HepG2 (cell line): Measurements from ENCODE around the gene SMAD7. TPM values are rescaled to one million over a fixed set of nuclear protein-coding genes. Genes with fewer than 3 reads are reported as not detected.

Experiments used
- ATAC-seq: fragments of 200-7000 bp; cut with Tn5 transposase; 3 replicates; pipeline ENCODE4 v1.9.1; 2020; ENCODE audit warnings: mild to moderate bottlenecking, moderate library complexity
- BruUV-seq: library from RNA; stranded (reverse); fragments of 400-500 nt; replicated peaks from 2 replicates; lab custom pipeline; 2021; lab: Mats Ljungman, UMichigan
- CTCF ChIA-PET: fragments of 300-600 bp; formaldehyde crosslinking; extraction: SDS; loops from one replicate; lab custom pipeline; 2021; ENCODE audit warnings: low total read pairs, inconsistent platforms, low intra/inter-chr PET ratio; lab: Yijun Ruan, JAX
- POLR2A ChIA-PET: fragments of 350-600 bp; sonication (Branson Sonifier 250); formaldehyde crosslinking; loops from one replicate; lab custom pipeline; 2020; ENCODE audit warnings: antibody characterized with exemption, inconsistent platforms; lab: Yijun Ruan, JAX
- DNase-seq: peaks from one replicate; pipeline ENCODE4 v3.0.0-alpha.2; 2015; ENCODE audit warnings: low spot score
- FAIRE-seq: peaks from 3 replicates; lab custom pipeline; 2011; peaks lifted over from hg19 to GRCh38; lab: Jason Lieb, UNC
- H2AFZ ChIP-seq: one replicate; pipeline ENCODE4 v1.6.1; 2011; ENCODE audit warnings: low read length, inconsistent platforms
- H3K27ac ChIP-seq: fragments of 300-600 bp; 3 replicates; pipeline ENCODE4 v1.8.0; 2011; ENCODE audit warnings: mixed run types, mild to moderate bottlenecking, mixed read lengths, low read length, inconsistent platforms; ENCODE audit not compliant: insufficient read depth; ENCODE audit errors: extremely low read length
- H3K27me3 ChIP-seq, 2 experiments: fragments of 200-600 bp in 1 of 2; 2 replicates in 1 of 2; 3 replicates in 1 of 2; pipeline versions ENCODE4 v1.6.0 to v1.8.0; 2011; ENCODE audit warnings: low read length in 2 of 2, mild to moderate bottlenecking in 2 of 2, moderate library complexity in 2 of 2, inconsistent platforms in 1 of 2; ENCODE audit not compliant: insufficient read depth in 2 of 2, control insufficient read depth in 1 of 2
- H3K36me3 ChIP-seq, 2 experiments: fragments of 200-600 bp in 1 of 2; replicated peaks in 1 of 2; 2 replicates in 1 of 2; 3 replicates in 1 of 2; pipeline versions ENCODE4 v1.5.1 to v1.8.0; 2011; ENCODE audit warnings: low read length in 2 of 2, inconsistent platforms in 1 of 2; ENCODE audit not compliant: insufficient read depth in 2 of 2, control insufficient read depth in 1 of 2
- H3K4me1 ChIP-seq: 2 replicates; pipeline ENCODE4 v1.5.1; 2012; ENCODE audit warnings: low read length, inconsistent platforms; ENCODE audit not compliant: insufficient read depth
- H3K4me2 ChIP-seq: 2 replicates; pipeline ENCODE4 v1.6.0; 2011; ENCODE audit warnings: low read depth, low read length, inconsistent platforms
- H3K4me3 ChIP-seq, 3 experiments: fragments of 200-600 bp in 1 of 3; sonication (generic), shearing (Covaris generic) in 1 of 3; replicated peaks in 1 of 3; 2 replicates each; pipeline ENCODE4 v1.5.1; 2011 to 2016; ENCODE audit warnings: low read length in 3 of 3, inconsistent platforms in 2 of 3, low read depth in 2 of 3, mild to moderate bottlenecking in 2 of 3, control low read depth in 1 of 3, mixed read lengths in 1 of 3; ENCODE audit not compliant: insufficient read depth in 1 of 3
- H3K79me2 ChIP-seq: one replicate; pipeline ENCODE4 v1.6.1; 2011; ENCODE audit warnings: low read length, inconsistent platforms; ENCODE audit not compliant: insufficient read depth
- H3K9ac ChIP-seq: 2 replicates; pipeline ENCODE4 v1.6.0; 2011; ENCODE audit warnings: mild to moderate bottlenecking, low read depth, low read length, inconsistent platforms; ENCODE audit not compliant: insufficient read depth
- H3K9me3 ChIP-seq: 2 replicates; pipeline ENCODE4 v1.5.1; 2012; ENCODE audit warnings: mild to moderate bottlenecking, low read length
- H4K20me1 ChIP-seq: 2 replicates; pipeline ENCODE4 v1.6.0; 2011; ENCODE audit warnings: inconsistent platforms, mild to moderate bottlenecking, low read length, moderate library complexity; ENCODE audit not compliant: insufficient read depth
- CBX2 ChIP-seq, 2 experiments: fragments of 200-600 bp in 1 of 2; sonication (generic); formaldehyde crosslinking in 1 of 2; IDR thresholded peaks; 2 replicates each; pipeline versions ENCODE4 v1.7.0 to v1.8.1; 2018 to 2022; ENCODE audit warnings: low read depth in 2 of 2, low read length in 1 of 2, mild to moderate bottlenecking in 1 of 2, missing genetic modification reagents in 1 of 2
- EEA1 ChIP-seq: sonication (generic); formaldehyde crosslinking; IDR thresholded peaks from 2 replicates; pipeline ENCODE4 v1.5.1; 2020; ENCODE audit warnings: mild to moderate bottlenecking, missing genetic modification reagents, borderline replicate concordance
- NAIF1 ChIP-seq: sonication (generic); formaldehyde crosslinking; IDR thresholded peaks from 2 replicates; pipeline ENCODE4 v1.5.0; 2020; ENCODE audit warnings: mild to moderate bottlenecking, missing genetic modification reagents, borderline replicate concordance
- NBN ChIP-seq: fragments of 450-650 bp; conservative IDR thresholded peaks from 2 replicates; pipeline ENCODE4 v1.6.1; 2017
- PHF8 ChIP-seq: sonication (generic); formaldehyde crosslinking; IDR thresholded peaks from 2 replicates; pipeline ENCODE4 v1.5.0; 2020; ENCODE audit warnings: missing genetic modification reagents
- TBP ChIP-seq: sonication (generic); formaldehyde crosslinking; IDR thresholded peaks from 2 replicates; pipeline ENCODE4 v1.5.0; 2020; ENCODE audit warnings: missing genetic modification reagents
- U2AF2 ChIP-seq: fragments of 200-400 bp; formaldehyde crosslinking; IDR thresholded peaks from 2 replicates; pipeline ENCODE4 v1.6.1; 2017; ENCODE audit warnings: low read depth, mild to moderate bottlenecking, low read length
- ZBTB20 ChIP-seq: sonication (generic); formaldehyde crosslinking; IDR thresholded peaks from 2 replicates; pipeline ENCODE4 v1.8.1; 2023; ENCODE audit warnings: missing genetic modification reagents, low read depth, mild to moderate bottlenecking, borderline replicate concordance
- ZBTB42 ChIP-seq: sonication (generic); formaldehyde crosslinking; IDR thresholded peaks from 2 replicates; pipeline ENCODE4 v1.5.0; 2020; ENCODE audit warnings: mild to moderate bottlenecking, missing genetic modification reagents
- ZNF292 ChIP-seq: sonication (generic); formaldehyde crosslinking; IDR thresholded peaks from 2 replicates; pipeline ENCODE4 v1.8.1; 2022; ENCODE audit warnings: mild to moderate bottlenecking, low read depth, missing genetic modification reagents, borderline replicate concordance
- ZNF777 ChIP-seq: sonication (generic); formaldehyde crosslinking; IDR thresholded peaks from 2 replicates; pipeline ENCODE4 v1.4.0; 2020; ENCODE audit warnings: missing genetic modification reagents
- ZNF788 ChIP-seq: sonication (generic); formaldehyde crosslinking; IDR thresholded peaks from 2 replicates; pipeline ENCODE4 v1.5.0; 2020; ENCODE audit warnings: mild to moderate bottlenecking, missing genetic modification reagents, borderline replicate concordance
- ZNF841 ChIP-seq: sonication (generic); formaldehyde crosslinking; IDR thresholded peaks from 2 replicates; pipeline ENCODE4 v1.8.1; 2023; ENCODE audit warnings: missing genetic modification reagents, borderline replicate concordance
- ZNF878 ChIP-seq: sonication (generic); formaldehyde crosslinking; IDR thresholded peaks from 2 replicates; pipeline ENCODE4 v1.8.1; 2023; ENCODE audit warnings: mild to moderate bottlenecking, missing genetic modification reagents, moderate library complexity
- ZSCAN31 ChIP-seq: sonication (generic); formaldehyde crosslinking; IDR thresholded peaks from 2 replicates; pipeline ENCODE4 v1.5.0; 2020; ENCODE audit warnings: low read depth, mild to moderate bottlenecking, missing genetic modification reagents
- WGBS: methylation state at CpG from one replicate; pipeline ENCODE4 v1.1.6; 2017; ENCODE audit warnings: low lambda C conversion rate; 5-methylcytosine and 5-hydroxymethylcytosine counted together
- in situ Hi-C: cut with HindIII; loops from 2 replicates; pipeline ENCODE4 v1.10.0; 2017; ENCODE audit warnings: low pct_unique_long_range_greater_than_20kb; ENCODE audit not compliant: extremely low pct_ligation_motif_present
- intact Hi-C: fragments of 100-400 bp; cut with micrococcal nuclease; formaldehyde crosslinking; loops from one replicate; pipeline ENCODE4 v1.10.0; 2022; ENCODE audit not compliant: unreplicated experiment
- polyA plus RNA-seq, 8 experiments: library from polyadenylated mRNA; depleted of rRNA in 3 of 8; stranded (reverse) in 7 of 8; unstranded in 1 of 8; fragments of >200 nt; fragmentation: Illumina TruSeq in 4 of 8; extraction: Trizol in 4 of 8; gene quantifications; 2 replicates each; pipeline versions ENCODE4 v1.2.1 to v1.2.3, GENCODE V29; 2011 to 2016; ENCODE audit warnings: low read depth in 4 of 8, missing spikeins in 1 of 8, mixed read lengths in 1 of 8; ENCODE audit not compliant: insufficient read depth in 1 of 8
- total RNA-seq, 5 experiments: library from RNA; depleted of rRNA; stranded (reverse); fragments of >200 nt; fragmentation: Illumina TruSeq; extraction: Trizol; gene quantifications; 2 replicates each; pipeline ENCODE4 v1.2.3, GENCODE V29; 2016; ENCODE audit warnings: low read depth in 1 of 5
- TF ChIP-seq, protein P1 (sequence below): IDR thresholded peaks from 2 replicates; pipeline ENCODE4 v1.6.1; 2016; ENCODE audit warnings: missing compliant biosample characterization, missing genetic modification reagents, borderline replicate concordance
- TF ChIP-seq, protein P2 (sequence below): sonication (generic); formaldehyde crosslinking; IDR thresholded peaks from 2 replicates; pipeline ENCODE4 v1.5.1; 2020; ENCODE audit warnings: missing genetic modification reagents, mild to moderate bottlenecking, borderline replicate concordance
- TF ChIP-seq, protein P3 (sequence below): sonication (generic); formaldehyde crosslinking; IDR thresholded peaks from 2 replicates; pipeline ENCODE4 v1.4.0; 2020; ENCODE audit warnings: missing genetic modification reagents
- TF ChIP-seq, protein P4 (sequence below): sonication (generic); formaldehyde crosslinking; conservative IDR thresholded peaks from 2 replicates; pipeline ENCODE4 v1.4.0; 2020; ENCODE audit warnings: missing genetic modification reagents

SMAD7 gene
- total and polyA plus RNA-seq, 2 of the 13 experiments (the other 11 are each of a cell fraction or from before 2014, with no cell fraction given) = 17.4 to 24.7 TPM

DNA sequence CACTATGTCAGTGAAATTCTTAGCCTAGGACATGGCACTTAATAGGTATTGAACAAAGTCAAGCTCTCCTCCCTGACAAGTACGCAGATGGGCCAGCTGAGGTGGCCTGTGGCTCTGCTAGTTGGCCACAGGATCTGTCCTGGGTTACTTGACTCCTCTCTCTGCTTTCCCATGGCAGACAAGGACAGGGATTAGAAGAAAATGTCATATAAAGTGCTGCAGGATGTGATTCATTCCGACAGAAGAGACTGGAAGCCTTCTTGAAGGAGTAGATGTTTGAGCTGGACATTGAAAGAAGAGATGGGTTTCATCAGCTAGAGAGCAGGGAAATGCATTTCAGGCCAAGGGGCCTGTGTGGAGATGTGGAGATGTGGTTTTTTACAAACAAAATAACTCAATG is 46.7 kb downstream of the SMAD7 start:
- H3K4me3 ChIP-seq = no peak overlapping the region
- H3K27ac ChIP-seq = no peak overlapping the region
- no peaks in the 10 kb centered on the region for H3K27me3 ChIP-seq
- DNase-seq = no peak
- POLR2A ChIA-PET = interaction anchor here (0.8 to 3.4 kb wide), 4 partner anchors 12 to 48 kb away, joined by 3 to 36 read pairs (median 14); no protein-coding TSS in a partner anchor
- no peak for FAIRE-seq
- 92% methylated on average over 2 of the region's 2 CpGs for WGBS
- peaks cover 43% of the 10 kb centered on the region for H3K4me1 ChIP-seq
- CTCF ChIA-PET = no interaction called here
- H3K9me3 ChIP-seq = no peaks in the 10 kb centered on the region
- intact Hi-C loops = no loop called here
- no peak overlapping the region for H2AFZ ChIP-seq
- peaks cover 4% of the 10 kb centered on the region for H3K79me2 ChIP-seq
- no TSS peak for BruUV-seq
- TF ChIP-seq NAIF1 (CRISPR knock-in tag) (no peak), ZNF841 (no peak), U2AF2 (no peak), CBX2 (IDR thresholded peaks at IDR 0.05; ENCODE audit: low read depth, low read length) (no peak), CBX2 (CRISPR knock-in tag; IDR thresholded peaks at IDR 0.05; ENCODE audit: low read depth) (no peak), PHF8 (CRISPR knock-in tag) (no peak), ZNF878 (CRISPR knock-in tag) (no peak), ZNF788 (no peak), EEA1 (CRISPR knock-in tag) (no peak), ZBTB20 (CRISPR knock-in tag) (no peak), ZSCAN31 (CRISPR knock-in tag) (no peak), ZNF777 (CRISPR knock-in tag) (no peak), ZNF292 (no peak), TBP (no peak), NBN (no peak), ZBTB42 (no peak)
- TF ChIP-seq, protein P1, sequence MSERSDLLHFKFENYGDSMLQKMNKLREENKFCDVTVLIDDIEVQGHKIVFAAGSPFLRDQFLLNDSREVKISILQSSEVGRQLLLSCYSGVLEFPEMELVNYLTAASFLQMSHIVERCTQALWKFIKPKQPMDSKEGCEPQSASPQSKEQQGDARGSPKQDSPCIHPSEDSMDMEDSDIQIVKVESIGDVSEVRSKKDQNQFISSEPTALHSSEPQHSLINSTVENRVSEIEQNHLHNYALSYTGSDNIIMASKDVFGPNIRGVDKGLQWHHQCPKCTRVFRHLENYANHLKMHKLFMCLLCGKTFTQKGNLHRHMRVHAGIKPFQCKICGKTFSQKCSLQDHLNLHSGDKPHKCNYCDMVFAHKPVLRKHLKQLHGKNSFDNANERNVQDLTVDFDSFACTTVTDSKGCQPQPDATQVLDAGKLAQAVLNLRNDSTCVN (CRISPR knock-in tag) = no peak
- TF ChIP-seq, protein P2, sequence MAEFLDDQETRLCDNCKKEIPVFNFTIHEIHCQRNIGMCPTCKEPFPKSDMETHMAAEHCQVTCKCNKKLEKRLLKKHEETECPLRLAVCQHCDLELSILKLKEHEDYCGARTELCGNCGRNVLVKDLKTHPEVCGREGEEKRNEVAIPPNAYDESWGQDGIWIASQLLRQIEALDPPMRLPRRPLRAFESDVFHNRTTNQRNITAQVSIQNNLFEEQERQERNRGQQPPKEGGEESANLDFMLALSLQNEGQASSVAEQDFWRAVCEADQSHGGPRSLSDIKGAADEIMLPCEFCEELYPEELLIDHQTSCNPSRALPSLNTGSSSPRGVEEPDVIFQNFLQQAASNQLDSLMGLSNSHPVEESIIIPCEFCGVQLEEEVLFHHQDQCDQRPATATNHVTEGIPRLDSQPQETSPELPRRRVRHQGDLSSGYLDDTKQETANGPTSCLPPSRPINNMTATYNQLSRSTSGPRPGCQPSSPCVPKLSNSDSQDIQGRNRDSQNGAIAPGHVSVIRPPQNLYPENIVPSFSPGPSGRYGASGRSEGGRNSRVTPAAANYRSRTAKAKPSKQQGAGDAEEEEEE (CRISPR knock-in tag) = no peak
- TF ChIP-seq, protein P3, sequence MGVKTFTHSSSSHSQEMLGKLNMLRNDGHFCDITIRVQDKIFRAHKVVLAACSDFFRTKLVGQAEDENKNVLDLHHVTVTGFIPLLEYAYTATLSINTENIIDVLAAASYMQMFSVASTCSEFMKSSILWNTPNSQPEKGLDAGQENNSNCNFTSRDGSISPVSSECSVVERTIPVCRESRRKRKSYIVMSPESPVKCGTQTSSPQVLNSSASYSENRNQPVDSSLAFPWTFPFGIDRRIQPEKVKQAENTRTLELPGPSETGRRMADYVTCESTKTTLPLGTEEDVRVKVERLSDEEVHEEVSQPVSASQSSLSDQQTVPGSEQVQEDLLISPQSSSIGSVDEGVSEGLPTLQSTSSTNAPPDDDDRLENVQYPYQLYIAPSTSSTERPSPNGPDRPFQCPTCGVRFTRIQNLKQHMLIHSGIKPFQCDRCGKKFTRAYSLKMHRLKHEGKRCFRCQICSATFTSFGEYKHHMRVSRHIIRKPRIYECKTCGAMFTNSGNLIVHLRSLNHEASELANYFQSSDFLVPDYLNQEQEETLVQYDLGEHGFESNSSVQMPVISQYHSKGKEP = no peak
- TF ChIP-seq, protein P4, sequence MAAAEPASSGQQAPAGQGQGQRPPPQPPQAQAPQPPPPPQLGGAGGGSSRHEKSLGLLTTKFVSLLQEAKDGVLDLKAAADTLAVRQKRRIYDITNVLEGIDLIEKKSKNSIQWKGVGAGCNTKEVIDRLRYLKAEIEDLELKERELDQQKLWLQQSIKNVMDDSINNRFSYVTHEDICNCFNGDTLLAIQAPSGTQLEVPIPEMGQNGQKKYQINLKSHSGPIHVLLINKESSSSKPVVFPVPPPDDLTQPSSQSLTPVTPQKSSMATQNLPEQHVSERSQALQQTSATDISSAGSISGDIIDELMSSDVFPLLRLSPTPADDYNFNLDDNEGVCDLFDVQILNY (CRISPR knock-in tag) = no peak
- TF ChIP-seq, all 625 proteins: peak for 0
- H4K20me1 ChIP-seq = no peaks in the 10 kb centered on the region
- H3K9ac ChIP-seq = no peak overlapping the region
- H3K4me2 ChIP-seq = no peak overlapping the region
- no peak for ATAC-seq
- H3K36me3 ChIP-seq = no peaks in the 10 kb centered on the region
- in situ Hi-C loops = loop anchor here (5.0 kb wide), 1 partner anchor 227 kb away; no protein-coding TSS in a partner anchor
